ENCODE results near the gene GPR87. TPM values are rescaled to one million over a fixed set of nuclear protein-coding genes. Genes with fewer than 3 reads are reported as not detected.

Gene GPR87
- polyA plus RNA-seq, 1 donor (not counting 4 experiments of a cell fraction or from before 2014, with no cell fraction given) = 109 TPM

DNA sequence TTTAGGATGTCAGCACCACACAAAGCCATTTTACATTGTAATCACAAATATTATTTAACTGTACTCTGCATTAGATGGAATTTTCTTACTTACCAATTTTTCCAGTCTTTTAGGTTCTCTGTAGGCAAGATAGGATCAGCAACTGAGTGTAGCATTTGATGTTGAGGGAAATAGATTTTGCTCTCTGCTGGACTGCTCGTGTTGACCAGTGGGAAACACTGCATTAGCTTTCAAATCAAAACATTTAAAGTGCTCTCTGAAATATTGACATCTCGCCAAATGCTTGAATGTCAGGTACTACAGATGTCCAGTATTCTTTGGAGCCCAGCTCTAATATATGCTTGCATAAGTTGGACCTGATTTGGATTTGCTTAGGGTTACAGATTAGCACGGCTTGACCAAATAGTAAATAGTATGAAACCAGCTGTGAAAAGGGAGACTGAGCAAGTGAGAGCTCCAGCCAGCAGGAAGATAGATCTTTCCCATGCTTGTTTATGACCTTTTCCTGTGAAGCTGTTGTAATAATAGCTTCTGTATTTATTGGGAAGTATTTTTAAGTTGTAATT is 67.8 kb downstream of the GPR87 start:
- no peak for FAIRE-seq
- H3K4me3 ChIP-seq (ENCODE audit: control insufficient read depth in 2 of 3, extremely low read depth in 1 of 3, insufficient read depth in 2 of 3, low read depth in 1 of 3, low read length in 3 of 3) = no peak overlapping the region
- H4K20me1 ChIP-seq (ENCODE audit: control insufficient read depth, extremely low read depth, insufficient read depth, low read length) = no peaks in the 10 kb centered on the region
- H3K9ac ChIP-seq (ENCODE audit: control insufficient read depth, extremely low read depth, insufficient read depth, low read length) = no peak overlapping the region
- no peak for DNase-seq (ENCODE audit: low read depth, low spot score)
- no peak overlapping the region for H2AFZ ChIP-seq (ENCODE audit: control insufficient read depth, low read length)
- H3K79me2 ChIP-seq (ENCODE audit: control insufficient read depth, insufficient read depth, low read length) = no peaks in the 10 kb centered on the region
- dilution Hi-C loops (cut with MboI; ENCODE audit: extremely low pct_ligation_motif_present, low sequenced_read_pairs) = no loop called here
- TF ChIP-seq EZH2 (IDR thresholded peaks at IDR 0.05; ENCODE audit: low read length) = no peak
- TF ChIP-seq, protein P1, sequence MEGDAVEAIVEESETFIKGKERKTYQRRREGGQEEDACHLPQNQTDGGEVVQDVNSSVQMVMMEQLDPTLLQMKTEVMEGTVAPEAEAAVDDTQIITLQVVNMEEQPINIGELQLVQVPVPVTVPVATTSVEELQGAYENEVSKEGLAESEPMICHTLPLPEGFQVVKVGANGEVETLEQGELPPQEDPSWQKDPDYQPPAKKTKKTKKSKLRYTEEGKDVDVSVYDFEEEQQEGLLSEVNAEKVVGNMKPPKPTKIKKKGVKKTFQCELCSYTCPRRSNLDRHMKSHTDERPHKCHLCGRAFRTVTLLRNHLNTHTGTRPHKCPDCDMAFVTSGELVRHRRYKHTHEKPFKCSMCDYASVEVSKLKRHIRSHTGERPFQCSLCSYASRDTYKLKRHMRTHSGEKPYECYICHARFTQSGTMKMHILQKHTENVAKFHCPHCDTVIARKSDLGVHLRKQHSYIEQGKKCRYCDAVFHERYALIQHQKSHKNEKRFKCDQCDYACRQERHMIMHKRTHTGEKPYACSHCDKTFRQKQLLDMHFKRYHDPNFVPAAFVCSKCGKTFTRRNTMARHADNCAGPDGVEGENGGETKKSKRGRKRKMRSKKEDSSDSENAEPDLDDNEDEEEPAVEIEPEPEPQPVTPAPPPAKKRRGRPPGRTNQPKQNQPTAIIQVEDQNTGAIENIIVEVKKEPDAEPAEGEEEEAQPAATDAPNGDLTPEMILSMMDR (optimal IDR thresholded peaks at IDR 0.05 in 1 of 3, IDR thresholded peaks at IDR 0.05 in 1 of 3, conservative IDR thresholded peaks at IDR 0.05 in 1 of 3; ENCODE audit: extremely low read depth in 1 of 3, insufficient read depth in 2 of 3, low read length in 3 of 3) = no peak
- no peaks in the 10 kb centered on the region for H3K9me1 ChIP-seq (ENCODE audit: control insufficient read depth, extremely low read depth, insufficient read depth, low read length)
- H3K4me1 ChIP-seq (ENCODE audit: control insufficient read depth, extremely low read depth, insufficient read depth, low read length) = no peaks in the 10 kb centered on the region
- no peak overlapping the region for H3K27ac ChIP-seq (ENCODE audit: control insufficient read depth, insufficient read depth, low read length)
- no peaks in the 10 kb centered on the region for H3K36me3 ChIP-seq (ENCODE audit: control insufficient read depth in 2 of 2, extremely low read depth in 1 of 2, insufficient read depth in 2 of 2, low read length in 2 of 2)
- H3K4me2 ChIP-seq (ENCODE audit: control insufficient read depth, extremely low read depth, insufficient read depth, low read depth, low read length) = no peak overlapping the region
- H3K27me3 ChIP-seq (ENCODE audit: control insufficient read depth, extremely low read depth, insufficient read depth, low read length) = no peaks in the 10 kb centered on the region
- H3K9me3 ChIP-seq (ENCODE audit: control insufficient read depth, low read depth, low read length) = no peaks in the 10 kb centered on the region

Other genes with a start within 250 kb of the GPR87 start
- gene MED12L, start 231.2 kb downstream of the GPR87 start, polyA plus RNA-seq = 0.04 to 0.36 TPM (median 0.04 TPM) in 3 replicates
- gene GPR171, start 113.6 kb downstream of the GPR87 start, polyA plus RNA-seq = not detected in 3 replicates
- not detected in 3 replicates for gene P2RY14, start 38.3 kb downstream of the GPR87 start, polyA plus RNA-seq
- not detected in 3 replicates for gene P2RY13, start 12.7 kb upstream of the GPR87 start, polyA plus RNA-seq
- not detected in 3 replicates for gene P2RY12, start 67.9 kb upstream of the GPR87 start, polyA plus RNA-seq
- gene IGSF10, start 144.2 kb upstream of the GPR87 start, polyA plus RNA-seq = under 0.01 to 0.01 TPM (median 0.01 TPM) in 3 replicates

Measured in keratinocyte (primary cell).